ENCODE results near the gene ZRANB1.

The ZRANB1 gene

DNA sequence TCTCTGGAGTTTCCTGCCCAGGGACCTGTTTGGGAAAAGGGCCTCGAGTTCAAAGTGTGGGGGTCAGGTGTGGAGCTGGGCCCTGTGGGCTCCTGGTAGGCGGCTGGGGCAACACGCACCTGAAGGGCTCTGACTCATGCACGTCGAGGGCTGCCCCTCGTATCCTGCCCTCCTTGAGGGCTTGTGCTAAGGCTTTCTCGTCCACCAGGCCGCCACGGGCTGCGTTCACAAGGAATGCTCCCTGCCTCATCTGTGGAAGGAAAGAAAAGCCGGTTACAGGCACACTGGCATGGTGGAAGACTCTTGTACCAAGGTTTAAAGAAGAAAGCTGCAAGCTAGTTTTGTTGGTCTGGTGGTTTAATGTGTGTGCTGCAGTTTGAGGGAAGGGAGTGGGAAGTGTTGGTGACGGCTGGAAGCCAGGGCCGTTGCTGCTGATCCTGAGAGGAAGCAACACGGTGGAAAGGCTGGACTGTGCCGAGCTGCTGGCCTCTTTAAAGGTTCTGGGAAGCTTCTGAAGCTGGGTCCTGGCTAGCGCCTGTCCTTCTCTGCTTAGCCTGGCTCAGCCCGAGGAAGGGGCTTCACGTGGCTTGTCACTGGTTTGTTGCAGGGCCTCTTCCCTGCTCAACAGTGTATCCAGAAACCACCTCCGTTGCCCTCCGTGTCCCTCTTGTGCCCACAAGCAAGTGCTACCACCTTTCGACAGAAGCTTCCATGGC, 52.0 kb downstream of the ZRANB1 start:
- no peak for DNase-seq (ENCODE audit: low read depth in 2 of 2)

DNA sequence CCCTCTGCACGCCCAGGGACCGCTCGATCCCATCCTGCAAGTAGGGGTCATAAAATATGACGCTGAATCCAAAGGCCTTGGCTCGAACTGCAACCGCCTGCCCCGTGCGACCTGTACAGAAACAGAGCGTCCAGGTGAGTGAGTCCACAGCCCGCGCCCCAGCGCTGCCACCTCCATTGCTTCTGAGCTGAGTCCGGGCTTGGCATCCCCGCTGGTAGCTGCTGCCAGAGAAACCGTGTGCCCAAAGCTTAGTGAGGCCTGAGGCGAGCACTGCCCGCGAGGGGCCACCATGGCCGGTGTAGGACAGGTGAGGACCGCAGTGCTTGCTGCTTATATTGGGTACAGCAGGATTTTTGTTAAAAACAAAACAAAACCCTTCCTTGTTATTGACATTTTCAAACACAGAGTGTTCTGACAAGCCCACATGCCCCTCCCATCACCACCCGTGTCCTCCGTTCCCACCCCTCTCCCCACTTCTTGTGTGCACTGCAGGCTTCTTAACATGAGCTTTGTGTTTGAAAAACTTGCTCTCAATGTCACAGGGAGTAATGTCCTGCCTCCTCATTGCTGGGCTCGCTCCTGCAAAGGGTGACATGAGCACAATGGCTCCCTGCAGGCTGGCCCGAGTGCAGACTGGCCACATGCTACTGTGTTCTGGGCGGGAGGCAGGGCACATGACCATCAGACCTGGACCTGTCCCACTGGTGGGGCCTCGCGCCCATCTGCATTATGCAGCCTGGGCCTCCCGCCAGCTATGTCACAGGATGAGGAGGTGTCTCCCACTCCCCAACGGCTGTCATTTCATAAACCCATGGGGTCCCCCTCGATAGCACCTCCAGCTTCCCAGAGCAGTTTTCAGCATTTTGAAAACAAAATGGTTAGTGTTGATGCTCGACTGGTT, 52.9 kb downstream of the ZRANB1 start:
- no peak for DNase-seq (ENCODE audit: low read depth in 2 of 2)

DNA sequence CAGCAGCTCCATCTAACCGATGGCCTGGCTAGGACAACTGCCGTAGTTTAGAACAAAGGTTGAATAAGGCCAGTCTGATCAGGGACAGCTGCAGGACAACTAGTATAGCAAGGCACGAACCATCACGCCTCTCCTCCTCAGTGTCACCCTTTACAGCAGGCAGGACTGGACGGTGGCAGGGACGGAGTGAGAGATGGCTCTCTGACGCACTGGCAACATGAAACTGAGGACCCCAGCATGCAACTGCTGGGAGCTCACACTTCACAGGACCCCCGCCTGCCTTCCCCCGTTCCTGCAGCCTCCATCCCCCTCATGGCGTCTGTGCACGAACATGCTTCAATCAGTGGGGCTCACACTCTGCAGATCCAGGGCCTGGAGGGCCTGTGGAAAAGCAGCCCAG, 53.7 kb downstream of the ZRANB1 start:
- DNase-seq (ENCODE audit: low read depth in 2 of 2), result no peak

DNA sequence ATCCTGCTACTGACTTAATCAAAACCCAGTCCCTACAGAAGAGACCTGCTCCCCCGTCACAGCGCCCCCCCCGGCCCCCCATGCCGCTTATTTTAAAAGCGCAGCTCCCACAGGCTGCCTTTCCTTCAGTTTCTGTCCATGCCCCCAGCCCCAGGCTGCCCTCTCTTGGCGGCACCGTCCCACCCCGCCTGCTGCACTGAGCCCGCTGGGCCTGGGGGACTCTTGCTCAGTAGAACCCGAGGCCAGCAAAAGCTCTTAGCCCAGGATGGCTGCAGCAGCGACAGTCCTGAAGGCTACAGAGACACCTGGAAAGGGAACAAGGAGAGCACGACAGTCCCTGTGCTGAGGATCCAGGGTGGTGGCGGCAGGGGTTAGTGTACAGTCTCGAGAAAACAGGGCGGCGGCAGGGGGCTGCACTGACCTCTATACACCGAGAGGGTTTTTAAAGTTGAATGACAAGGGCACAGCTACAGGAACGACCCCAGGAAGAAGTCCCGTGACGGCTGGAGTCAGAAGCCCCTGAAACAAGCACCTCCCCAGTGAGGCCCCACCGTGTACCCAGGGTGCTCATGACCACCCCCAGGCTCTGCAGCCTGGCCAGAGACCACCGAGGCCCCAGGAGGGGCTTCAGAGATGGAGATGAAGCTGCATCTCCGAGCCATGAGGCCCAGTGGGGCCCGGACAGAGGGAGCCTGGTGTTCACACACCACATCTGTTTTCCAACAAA, 54.4 kb downstream of the ZRANB1 start:
- DNase-seq (ENCODE audit: low read depth in 2 of 2), result no peak

- no peak for DNase-seq (ENCODE audit: low read depth in 2 of 2)
Measured at GRCh38 chr10:124996854-124997215, 54.9 kb downstream of the ZRANB1 start.

GRCh38 chr10:124997306-124997705, 55.4 kb downstream of the ZRANB1 start:
- no peak for DNase-seq (ENCODE audit: low read depth in 2 of 2)

DNA sequence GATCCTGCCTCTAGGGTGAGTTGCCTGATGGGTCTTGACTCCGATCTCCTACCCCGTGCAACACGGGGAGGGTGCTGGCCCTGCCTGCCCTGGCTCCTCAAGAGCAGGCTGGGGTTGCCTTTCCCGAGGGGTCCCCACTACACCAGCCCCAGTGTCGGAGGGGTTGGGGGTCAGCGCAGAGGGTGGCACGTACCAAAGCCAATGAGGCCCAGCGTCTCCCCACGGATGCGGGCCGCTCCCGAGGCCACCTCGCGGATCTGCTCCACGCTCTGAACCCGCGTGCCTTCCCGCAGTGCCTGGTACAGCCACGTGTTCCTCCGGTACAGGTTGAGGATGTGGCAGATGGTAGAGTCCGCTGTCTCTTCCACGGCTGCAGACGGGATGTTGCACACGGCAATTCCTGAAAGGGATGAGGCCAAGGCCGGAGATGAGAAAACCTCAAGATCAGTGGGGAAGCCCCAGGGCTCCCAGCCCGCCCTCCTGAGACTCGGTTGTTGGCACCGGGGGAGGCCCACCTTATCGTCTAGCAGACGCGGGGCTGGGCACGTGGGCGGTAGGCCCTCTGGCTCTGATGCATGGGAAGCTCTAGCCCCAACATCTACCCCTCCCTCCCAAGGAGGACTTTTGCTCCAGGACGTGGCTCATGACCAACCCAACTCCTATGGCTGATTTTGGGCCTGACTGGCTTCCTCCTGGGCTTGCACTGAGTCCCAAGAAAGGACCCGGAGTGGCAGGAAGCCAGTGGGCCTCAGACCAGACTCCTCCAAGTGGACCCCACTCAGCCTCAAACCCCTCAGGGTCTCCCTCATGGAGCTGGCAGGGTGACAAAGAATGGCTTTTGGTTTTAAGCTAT, 56.1 kb downstream of the ZRANB1 start:
- DNase-seq (ENCODE audit: low read depth in 2 of 2), result no peak

DNA sequence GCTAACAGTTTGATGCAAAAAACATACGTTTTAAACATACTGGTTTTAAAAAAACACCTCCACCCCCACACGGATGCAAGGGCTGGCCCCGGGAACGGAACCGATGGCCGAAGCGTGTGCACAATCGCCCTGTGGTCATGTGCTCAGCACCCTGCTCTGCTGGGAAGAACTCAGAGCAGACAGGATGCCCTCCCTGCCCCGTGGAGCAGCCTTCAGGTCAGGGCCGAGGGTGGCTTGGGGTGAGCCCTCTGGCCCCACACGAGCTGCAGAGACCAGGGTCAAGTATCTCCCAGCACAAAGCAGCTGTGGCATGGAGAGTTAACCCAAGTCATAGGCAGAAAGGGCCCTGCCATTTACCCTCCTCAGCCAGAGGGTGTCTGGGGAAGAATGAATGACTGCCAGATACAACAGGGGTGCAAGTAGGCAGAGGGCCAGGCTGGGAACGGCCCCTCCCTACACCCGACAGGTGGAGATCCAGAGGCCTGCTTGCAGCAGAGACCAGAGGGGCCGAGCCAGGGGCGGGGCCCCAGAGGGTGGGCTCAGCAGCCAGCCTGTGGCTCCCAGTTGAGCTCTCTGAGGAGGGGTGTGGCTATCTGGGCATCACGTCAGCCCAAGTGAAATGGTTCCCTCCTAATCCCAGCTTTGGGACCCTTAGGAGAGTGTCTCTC, 56.8 kb downstream of the ZRANB1 start:
- DNase-seq (ENCODE audit: low read depth in 2 of 2), result no peak

- no peak for DNase-seq (ENCODE audit: low read depth in 2 of 2)
Measured at GRCh38 chr10:124999433-125000365, 57.8 kb downstream of the ZRANB1 start.

DNA sequence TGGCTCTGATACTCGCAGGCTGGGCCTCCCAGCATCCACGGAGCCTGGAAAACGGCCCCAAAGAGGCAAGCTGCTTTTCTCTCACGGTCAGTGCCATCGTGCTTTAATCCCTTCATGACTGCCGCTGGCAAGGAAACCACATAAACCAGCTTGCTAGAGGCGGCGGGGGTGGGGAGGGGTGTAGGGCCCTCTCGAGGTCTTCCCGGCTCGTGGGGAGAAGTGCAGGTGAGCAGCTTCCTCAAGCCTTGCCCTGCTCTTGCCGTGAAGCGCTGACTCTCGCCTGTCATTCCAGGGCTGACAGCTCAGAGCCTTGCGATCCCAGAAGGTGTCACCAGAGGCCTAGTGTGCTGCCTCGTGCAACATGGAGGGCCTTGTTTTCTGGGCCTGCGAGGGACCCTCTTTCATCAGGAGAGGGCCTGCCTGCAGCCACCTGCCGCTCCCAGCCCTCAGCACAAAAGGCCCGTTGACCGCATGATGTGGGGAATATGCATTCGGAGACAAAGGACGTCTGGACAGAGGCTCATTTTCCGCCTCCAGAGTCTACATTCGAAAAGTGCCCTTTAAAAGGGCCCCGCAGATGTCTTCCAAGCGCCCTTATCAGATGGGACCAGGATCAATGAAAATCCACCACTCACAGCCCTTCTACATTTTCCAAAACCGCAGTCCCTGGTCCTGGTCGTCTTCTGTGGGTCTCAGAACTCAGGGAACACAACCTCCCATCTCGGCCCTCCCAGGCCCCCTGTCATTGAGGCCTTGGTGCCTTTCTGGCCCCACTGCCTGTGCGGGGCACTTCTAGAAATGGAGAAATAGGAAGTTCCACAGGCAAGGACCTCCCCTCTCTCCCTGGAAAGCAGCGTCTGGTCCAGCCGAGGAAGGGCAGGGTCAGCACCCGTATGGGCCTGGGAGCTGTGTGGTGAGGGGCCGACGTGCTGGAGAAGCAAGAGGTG, 58.7 kb downstream of the ZRANB1 start:
- DNase-seq (ENCODE audit: low read depth in 2 of 2), result no peak

DNA sequence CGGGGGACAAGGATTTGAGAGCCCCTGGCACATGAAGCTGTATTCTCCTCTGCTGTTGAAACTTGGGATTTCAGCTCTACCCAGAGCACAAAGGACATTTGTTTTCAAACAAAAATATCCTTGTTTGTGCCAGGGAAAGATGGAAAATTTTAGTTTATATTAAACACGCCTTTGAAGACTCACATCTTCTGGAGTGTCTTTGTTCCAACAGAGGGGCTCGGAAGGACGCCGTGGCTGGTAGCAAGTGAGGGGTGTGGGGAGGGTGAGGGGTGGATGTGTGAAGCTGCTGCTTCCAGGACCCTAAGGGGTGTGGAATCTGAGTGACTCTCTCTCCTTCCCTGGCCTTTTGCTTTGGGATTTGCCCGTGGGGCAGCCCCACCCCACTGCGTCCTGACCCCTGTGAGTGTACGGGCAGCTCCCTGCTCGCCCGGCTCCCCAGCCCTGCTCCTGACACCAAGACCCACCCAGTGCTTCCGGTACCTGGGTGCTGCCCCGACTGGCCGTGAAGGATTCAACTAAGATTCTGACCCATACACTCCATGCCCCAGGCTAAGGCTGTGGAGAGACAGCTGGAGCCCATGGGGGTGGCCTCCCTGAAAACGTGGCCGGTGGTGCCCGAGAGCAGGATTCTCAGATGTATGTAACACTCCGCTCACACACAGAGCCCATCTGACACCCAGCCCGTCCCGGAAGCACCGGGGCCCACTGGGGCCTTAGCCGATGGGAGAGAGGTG, 59.6 kb downstream of the ZRANB1 start:
- DNase-seq (ENCODE audit: low read depth in 2 of 2), result no peak

DNA sequence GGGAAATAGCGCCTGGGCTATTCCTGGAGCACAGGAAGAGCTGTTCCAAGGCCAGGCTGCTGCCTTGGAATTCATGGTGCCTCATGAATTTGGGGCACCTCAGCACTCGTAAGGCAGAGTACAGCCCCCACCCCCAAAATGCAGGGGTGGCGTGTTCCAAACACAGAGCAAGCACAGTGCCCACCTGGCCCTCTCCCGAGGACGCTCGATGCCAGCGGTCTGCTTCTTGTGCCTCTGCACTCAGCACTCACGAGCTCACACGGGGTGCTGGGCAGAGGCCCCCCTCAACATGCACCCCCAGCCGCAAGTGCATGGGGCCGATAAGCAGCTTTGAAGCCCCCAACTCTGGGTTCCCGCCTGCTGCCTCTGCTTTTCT, 60.1 kb downstream of the ZRANB1 start:
- DNase-seq (ENCODE audit: low read depth in 2 of 2), result no peak

DNA sequence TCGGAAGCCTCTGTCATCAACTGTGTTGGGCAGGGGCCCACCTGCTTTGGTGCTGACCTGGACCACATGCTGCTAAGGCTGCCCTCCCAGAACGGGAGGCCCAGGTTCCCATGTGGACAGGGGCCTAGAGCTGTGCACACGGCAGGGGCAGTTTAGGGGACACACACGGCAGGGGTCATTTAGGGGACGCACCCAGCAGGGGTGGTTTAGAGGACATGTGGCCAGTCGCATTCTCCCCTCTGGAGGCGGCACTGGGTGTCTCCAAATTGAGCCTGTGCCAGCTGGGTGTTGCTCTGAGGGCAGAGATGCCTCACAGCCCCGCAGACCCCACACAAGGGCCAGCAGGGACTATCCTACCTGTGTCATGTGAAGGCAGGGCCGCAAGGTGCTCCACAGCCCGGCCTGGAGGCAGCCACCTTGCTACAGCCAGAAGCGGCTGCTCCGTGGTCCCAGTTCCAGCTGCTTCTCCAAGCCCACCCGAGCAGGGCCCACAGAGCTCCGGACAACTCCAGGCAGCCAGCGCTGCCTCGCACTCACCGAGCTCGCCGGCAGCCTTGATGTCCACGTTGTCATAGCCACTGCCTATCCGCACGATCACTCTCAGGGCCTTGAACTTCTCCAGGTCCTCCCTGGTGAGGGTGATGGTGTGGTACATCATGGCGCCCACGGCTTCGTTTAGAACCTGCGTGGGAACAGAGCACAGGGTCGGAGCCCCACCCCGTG, 60.7 kb downstream of the ZRANB1 start:
- no peak for DNase-seq (ENCODE audit: low read depth in 2 of 2)

GRCh38 chr10:125003146-125003900, 61.4 kb downstream of the ZRANB1 start:
- DNase-seq (ENCODE audit: low read depth in 2 of 2), result no peak

DNA sequence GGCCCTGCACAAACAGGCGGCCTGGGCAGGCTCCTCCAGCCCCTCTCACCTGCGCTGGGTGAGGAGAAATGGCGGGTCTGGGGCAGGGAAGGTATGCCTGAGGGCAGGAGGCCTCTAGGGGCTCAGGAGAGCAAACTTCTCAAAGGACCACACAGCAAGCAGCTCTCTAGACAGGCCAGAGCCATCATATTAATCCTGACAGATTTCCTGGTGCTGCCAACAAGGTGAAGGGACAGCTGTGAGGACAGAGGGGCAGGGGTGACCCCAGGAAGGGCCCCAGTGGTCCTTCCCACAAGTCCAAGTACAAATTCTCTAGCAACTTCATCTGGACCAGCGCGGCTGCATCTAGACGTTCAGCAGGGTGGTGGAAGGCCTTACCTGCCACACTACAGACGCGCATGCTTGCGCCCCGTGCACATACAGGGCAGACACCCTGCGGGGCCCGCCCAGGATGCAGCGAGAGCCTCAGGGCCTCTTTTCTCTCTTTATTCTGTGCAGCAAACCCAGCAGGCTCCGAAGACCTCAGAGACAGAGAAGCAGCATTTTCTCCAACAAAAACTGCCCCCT, 62.1 kb downstream of the ZRANB1 start:
- no peak for DNase-seq (ENCODE audit: low read depth in 2 of 2)

- DNase-seq (ENCODE audit: low read depth in 2 of 2), result no peak
Measured at GRCh38 chr10:125004571-125005311, 62.8 kb downstream of the ZRANB1 start.

All from stimulated activated CD8-positive, alpha-beta memory T cell treated with anti-CD3 and anti-CD28 coated beads, Interleukin-15, amount 100 ng/mL, for 4 hours (primary cell).